Measurements from ENCODE around the gene IRGQ. TPM values are rescaled to one million over a fixed set of nuclear protein-coding genes. Genes with fewer than 3 reads are reported as not detected.
"Not testable (repeated sequence)": the region's sequence is repeated elsewhere in the genome, so short reads cannot be mapped to it uniquely, and the experiment has no call there.

Gene IRGQ
- 10 to 100 TPM; 19.2 to 21.0 TPM for total RNA-seq
- long read RNA-seq, donor 1, full-length matches to known transcripts, result 4 of 4 reads
- long read RNA-seq, donor 1, partial matches to known transcripts, result 0 of 4 reads
- long read RNA-seq, donor 1, other reads (novel, unspliced or antisense), result 0 of 4 reads
- long read RNA-seq, donor 2, partial matches to known transcripts, result 0 of 2 reads
- long read RNA-seq, donor 2, other reads (novel, unspliced or antisense), result 0 of 2 reads

GRCh38 chr19:43595999-43596841 is at the start of gene IRGQ, which contains the start of gene ZNF576:
IRGQ (minus strand) TSS chr19:43596134; CDS start chr19:43595338, 796 bp downstream.
ZNF576 (plus strand) TSS chr19:43596595; CDS start chr19:43597109, 514 bp downstream.
- DNase-seq (ENCODE audit: low spot score), result peak; percentile 100
- intact Hi-C loops (cut with DNase I), result loop anchor here in 1 of 2 donors (10.0 kb wide), 1 partner anchor 61 kb away; the partner anchor contains the start of gene ZNF575

- intact Hi-C loops (cut with DNase I), result no loop called here
- DNase-seq (ENCODE audit: low spot score), result no peak
Observed at GRCh38 chr19:43644181-43644580, 48.2 kb upstream of the IRGQ start.

DNA sequence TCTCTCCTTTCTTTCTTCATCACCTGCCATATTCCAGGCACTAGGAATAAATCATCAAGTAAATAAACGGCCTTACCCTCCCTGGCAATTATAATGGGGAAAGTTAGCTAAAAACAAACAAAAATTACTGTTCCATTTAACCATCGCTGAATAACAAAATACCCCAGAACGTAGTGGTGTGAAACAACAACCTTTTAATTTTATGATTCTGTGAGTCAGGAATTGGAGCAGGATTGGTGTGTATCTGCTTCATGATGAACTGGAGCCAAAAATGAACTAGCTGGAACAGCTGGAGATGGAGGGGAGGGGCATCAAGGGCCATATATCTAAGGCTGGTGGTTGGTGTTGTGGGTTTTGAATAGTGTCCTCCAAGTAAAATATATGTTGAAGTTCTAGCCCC is 47.4 kb upstream of the IRGQ start:
- no peak for DNase-seq (ENCODE audit: low spot score)
- intact Hi-C loops (cut with DNase I), result no loop called here

DNA sequence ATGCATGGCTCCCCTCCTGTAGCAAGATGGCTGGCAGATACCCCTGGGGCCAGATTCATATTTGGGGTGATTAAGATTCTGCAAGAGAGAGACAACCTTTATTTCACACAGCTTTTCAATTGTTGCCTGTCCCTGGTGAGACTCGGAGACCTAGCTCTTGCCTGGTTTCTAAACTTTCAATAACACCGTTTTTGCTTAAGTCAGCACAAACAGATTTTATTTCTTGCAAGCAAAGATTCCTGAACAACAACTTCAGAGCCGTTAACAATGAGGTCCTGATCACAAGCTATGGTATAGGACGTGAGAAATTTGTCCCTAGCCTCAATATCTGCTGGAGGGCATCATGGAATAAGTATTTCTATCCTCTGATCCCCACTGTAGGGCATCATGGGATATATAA is 46.6 kb upstream of the IRGQ start:
- DNase-seq (ENCODE audit: low spot score), result no peak
- intact Hi-C loops (cut with DNase I), result no loop called here

DNA sequence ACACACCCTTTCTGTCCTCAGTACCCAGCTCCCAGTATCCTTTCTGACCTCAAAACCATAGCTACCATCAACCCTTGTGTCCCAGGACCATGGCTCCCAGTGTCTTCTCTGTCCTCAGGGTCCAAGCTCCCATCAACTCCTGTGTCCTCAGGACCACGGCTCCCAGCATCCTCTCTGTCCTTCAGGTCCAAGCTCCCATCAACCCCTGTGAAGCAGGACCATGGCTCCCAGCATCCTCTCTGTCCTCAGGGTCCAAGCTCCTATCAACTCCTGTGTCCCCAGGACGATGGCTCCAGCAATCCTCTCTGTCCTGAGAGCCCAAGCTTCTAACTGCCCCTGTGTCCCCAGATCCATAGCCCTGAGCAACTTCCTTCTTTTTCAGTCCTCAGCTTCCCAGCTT is 45.4 kb upstream of the IRGQ start:
- intact Hi-C loops (cut with DNase I), result no loop called here
- DNase-seq (ENCODE audit: low spot score), result no peak

DNA sequence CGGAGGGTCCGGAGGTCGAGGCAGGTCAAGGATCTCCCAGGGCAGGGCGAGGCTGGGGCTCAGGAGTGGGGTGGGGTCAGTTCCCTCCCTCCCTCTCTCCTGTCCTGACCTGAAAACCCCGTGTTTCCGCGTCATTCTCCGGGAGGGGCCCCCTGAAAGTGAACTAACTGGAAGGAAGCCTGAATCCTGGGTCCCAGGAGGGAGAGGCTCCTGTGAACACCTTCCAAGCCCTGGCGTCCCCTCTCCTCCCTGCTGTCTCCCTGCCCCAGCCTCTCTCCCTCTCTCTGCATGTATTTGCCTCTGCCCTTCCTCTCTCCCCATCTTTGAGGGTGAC is 44.5 kb upstream of the IRGQ start:
- intact Hi-C loops (cut with DNase I), result no loop called here
- DNase-seq (ENCODE audit: low spot score), result no peak

DNA sequence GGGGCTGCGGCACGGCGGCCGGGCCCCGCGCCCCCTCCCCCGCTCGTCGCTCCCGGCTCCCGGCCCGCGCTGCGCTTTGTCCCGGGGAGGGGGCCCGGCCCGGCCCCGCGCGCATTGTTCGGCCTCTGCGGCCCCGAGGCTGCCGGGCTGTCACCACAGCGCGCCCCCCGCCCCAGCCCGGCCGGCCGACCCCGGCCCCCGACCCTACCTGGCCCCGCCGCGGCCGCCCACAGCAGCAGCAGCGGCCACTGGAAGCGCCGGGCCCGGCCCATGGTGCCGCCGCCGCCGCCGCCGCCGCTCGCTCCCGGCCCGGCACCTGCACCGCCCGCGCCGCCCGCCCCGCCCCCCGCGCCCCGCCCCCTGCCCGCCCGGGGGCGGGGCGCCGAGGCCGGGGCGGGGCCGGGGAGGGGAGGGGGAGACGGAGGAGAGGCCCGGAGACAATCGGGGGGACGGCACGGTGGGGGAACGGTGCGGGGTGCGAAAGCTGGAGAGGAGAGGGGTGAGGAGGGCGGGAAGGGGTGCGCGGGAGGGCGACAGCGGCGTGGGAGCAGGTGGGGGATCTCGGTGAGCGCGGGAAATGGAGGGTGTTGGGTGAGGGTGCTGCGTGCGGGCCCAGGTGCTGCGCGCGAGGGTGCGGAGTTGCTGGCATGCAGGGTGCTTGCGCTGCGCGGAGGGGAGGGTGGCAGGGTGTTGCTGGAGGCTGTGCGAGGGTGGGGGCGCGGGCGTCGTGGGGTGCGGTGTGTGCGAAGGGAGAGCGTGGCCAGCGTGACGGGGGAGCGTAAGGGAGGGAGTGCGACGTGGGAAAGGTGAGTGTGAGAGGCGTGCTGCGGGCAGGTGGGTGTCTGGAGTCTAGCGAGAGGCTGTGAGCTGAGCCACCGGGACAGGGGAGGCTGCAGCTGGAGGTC is 43.8 kb upstream of the IRGQ start, which contains the start of gene CADM4:
Gene CADM4, minus strand, starts transcription at position 332 of the 905 bp plus-strand sequence. Its CDS starts 60 bp downstream, at position 272.
- intact Hi-C loops (cut with DNase I), result no loop called here
- no peak for DNase-seq (ENCODE audit: low spot score)

- intact Hi-C loops (cut with DNase I), result no loop called here
- DNase-seq (ENCODE audit: low spot score), result no peak
Observed at GRCh38 chr19:43638995-43639518, 43.1 kb upstream of the IRGQ start.

DNA sequence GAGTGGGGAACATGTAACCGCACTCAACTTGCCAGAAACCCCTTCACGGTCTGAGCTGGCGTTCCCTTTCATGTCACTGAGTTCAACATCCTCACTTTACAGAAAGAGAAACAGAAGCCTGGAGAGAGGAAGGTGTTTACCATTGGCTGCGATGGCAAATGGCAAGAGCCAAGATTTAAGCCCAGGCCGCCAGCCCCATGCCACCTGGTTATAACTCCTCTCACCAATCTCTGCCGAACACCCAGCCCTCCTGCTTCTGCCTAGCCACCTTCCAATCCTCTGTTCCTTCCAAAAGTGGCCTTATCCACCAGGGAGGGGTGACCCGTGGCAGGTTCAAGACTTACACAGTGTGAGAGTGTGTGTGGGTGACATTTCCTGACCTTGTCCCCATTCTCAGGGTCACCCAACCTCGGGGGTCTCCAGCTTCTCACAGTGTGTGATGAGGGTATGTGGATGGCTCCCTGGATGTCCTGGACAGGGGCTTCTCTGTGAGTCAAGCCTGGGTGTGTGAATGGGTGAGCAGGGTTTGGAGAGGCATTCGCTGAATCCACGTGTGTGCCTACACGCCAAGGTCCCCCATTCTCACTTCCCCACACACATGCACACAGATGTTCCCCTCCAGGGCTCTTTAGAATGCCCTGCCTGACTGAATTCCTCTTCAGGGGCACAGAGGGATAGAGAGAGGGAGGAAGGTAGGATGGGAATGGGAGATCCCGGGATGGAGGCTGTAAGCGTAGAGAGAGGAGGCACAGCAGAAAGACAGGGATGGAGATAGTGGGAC is 42.5 kb upstream of the IRGQ start:
- intact Hi-C loops (cut with DNase I), result no loop called here

GRCh38 chr19:43636121-43636683 is 40.3 kb upstream of the IRGQ start:
- intact Hi-C loops (cut with DNase I), result no loop called here
- no peak for DNase-seq (ENCODE audit: low spot score)

More for the DNA sequence above, 42.5 kb upstream of the IRGQ start:
- DNase-seq (ENCODE audit: low spot score), result no peak

DNA sequence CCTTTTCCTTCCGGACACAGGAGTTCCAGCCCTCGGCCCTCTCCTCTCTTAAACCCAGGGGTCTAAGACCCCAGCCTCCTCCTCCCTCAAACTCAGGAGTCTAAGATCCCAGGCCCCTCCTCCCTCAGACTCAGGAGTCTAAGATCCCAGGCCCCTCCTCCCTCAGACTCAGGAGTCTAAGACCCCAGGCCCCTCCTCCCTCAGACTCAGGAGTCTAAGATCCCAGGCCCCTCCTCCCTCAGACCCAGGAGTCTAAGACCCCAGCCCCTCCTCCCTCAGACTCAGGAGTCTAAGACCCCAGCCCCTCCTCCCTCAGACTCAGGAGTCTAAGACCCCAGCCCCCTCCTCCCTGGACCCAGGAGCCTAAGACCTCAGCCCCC is 39.6 kb upstream of the IRGQ start:
- DNase-seq (ENCODE audit: low spot score); intact Hi-C loops (cut with DNase I): not testable (repeated sequence)

DNA sequence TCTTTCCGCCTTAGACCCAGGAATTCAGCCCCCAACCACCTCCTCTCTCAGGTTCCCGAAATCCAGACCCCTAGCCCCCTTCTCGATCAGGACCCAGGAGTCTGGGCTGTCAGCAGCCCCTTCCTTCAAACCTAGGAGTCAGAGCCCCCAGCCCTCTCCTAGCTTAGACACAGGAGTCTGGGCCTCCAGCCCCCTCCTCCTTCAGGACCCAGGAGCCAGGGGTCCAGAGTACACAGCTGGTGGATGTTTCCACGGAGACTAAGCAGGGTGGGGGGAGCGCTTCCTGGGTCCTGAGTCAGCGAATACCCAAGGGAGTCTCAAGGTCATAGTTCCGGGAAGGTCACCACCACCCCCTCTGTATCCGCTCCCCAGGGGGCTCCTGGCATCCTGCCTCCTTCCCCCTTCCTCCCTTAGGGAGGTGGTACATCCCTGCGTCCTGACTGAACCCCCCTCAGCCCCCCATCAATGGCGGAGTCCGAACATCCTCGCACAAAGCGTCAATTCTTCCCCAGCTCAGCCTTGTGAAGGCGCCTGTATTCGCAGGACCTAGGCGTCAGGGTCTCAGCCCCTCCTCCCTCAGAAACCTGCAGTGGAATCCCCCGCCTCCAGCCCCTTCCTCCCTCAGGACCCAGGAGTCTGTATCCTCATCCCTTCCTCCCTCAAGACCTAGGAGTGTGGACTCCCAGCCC is 39.1 kb upstream of the IRGQ start:
- no peak for DNase-seq (ENCODE audit: low spot score)
- intact Hi-C loops (cut with DNase I), result no loop called here

DNA sequence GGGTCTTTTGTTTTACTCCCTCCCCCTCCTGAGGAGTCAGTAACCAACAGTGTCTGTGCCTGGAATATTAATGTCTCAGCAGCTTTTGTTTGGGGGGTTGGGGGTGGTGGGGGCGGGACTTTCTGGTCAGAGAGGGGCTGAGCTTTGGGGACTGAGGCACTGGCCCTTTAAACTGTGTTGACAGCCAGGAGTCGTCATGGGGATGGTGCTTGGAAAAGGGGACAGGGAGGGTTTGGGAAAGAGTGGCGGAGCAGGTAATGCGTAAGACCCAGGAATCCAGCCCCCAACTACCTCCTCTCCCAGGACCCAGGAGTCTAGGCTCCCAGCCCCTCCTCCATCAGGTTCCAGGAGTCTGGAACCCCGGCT is 38.6 kb upstream of the IRGQ start:
- intact Hi-C loops (cut with DNase I), result no loop called here
- no peak for DNase-seq (ENCODE audit: low spot score)

DNA sequence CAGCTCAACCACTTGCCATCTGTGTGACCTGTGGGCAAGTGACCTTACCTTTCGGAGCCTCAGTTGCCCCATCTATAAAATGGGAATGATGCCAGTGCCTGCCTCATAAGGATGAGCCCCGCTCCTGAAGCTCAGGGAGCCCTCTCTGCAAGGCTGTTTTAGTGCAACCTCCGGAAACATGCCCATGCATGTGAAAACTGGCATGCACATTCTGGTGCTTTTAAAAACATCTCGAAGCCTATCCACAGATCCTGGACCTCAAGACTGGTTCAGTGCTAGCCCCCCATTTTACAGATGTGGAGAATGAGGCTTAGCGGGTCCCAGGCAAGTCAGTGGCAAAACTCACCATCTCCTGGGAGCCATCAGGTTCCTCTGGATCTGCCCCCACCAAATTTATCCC is 38.1 kb upstream of the IRGQ start:
- DNase-seq (ENCODE audit: low spot score), result no peak
- intact Hi-C loops (cut with DNase I), result no loop called here

DNA sequence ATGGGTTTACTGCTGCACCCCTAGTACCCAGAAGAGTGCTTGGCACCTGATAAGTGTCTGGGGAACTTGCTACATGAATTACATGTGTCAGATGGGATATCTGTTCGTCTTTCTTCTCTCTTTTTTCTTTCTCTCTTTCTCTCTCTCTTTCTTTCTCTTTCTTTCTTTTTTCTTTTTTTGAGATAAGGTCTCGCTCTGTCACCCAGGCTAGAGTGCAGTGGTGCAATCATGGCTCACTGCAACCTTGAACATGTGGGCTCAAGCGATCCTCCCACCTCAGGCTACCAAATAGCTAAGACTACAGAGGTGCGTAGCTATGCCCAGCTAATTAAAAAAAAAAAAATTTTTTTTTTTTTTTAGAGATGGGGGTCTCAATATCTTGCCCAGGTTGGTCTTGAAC is 37.6 kb upstream of the IRGQ start:
- intact Hi-C loops (cut with DNase I), result no loop called here
- no peak for DNase-seq (ENCODE audit: low spot score)

GRCh38 chr19:43631491-43631890 is 35.6 kb upstream of the IRGQ start:
- intact Hi-C loops (cut with DNase I), result no loop called here
- no peak for DNase-seq (ENCODE audit: low spot score)

GRCh38 chr19:43628646-43629326 is 32.9 kb upstream of the IRGQ start:
- DNase-seq (ENCODE audit: low spot score), result no peak
- intact Hi-C loops (cut with DNase I), result no loop called here

Measured in posterior vena cava (tissue), 2 donors.